NOMO-1 (cell line): ENCODE measurements around the gene DPYD.

Experiments
- DNase-seq, 2 experiments: peaks; one replicate each; lab custom pipeline; 2025; ENCODE audit not compliant: unreplicated experiment in 2 of 2; lab: John Stamatoyannopoulos, UW

Gene DPYD

DNA sequence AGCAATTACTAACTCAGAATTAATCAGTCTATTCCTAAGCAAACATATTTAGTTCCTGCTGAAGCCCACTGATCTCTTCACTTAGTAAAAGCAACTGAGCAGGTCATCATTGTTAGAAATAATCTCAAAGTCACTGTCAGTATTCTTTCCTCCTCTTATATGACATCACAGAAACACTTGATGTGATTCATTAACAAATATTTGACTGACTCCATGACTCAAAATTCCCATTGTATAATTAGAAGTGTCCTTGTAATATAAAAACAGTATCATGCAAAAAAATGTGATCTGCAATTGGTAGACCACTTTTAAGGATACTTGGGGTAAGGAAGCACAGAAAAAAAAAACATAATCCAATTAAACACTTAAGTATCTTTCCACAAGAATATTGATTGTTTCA, 194.4 kb downstream of the DPYD start:
- DNase-seq, result no peak

DNA sequence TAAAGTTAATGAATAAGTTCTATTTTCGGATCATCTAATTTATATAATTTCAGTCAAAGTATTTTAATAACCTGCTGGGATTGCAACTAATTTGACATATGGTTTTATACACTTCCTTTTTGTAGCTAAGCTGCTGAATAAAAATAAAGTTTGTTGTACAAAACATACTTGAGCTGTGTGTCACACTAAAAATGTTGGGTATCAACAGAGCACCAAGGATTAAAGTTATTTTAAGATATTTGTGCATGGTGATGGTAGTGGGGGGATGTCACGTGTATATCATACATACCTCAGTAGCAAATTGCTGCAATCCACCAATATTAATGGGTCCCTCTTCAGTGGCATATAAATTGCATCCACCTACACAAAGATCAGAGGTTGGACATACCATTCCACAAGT, 199.6 kb downstream of the DPYD start:
- no peak for DNase-seq

DNA sequence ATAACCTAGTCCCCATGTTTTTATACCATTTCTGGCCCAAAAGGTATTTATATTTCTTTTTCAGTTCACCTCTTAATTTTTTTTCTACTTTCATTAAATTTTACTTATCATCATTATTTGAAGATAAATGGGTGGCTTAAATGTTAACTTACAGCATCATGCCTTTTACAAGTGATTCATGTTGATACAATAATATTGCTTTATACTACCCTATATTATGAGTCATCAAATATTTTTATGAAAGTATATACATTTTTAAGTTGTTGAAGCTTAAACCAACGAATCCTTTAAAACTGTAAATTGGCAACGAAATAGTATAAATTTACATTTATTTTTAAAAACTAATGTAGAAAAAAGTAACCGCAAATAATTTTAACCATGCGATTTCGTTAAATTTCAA, 207.9 kb downstream of the DPYD start:
- DNase-seq, result no peak

DNA sequence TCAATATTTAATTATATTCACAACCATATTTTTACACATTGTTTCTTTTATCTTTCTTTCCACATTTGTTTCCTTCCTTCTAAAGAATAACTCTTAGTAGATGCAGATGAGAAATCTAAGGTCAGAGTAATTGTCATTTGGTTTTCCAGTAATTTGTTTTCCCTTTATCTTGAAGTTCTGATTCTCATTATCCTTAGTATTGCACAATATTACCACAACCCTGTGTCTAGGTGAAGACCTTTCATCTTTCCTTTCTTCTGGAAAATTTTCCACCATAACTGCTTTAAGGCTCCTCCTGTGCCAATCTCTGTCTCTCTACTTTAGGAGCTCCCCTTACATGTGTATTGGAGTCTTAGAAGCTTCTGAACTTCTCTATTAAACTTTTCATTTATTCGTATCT, 209.0 kb downstream of the DPYD start:
- no peak for DNase-seq

DNA sequence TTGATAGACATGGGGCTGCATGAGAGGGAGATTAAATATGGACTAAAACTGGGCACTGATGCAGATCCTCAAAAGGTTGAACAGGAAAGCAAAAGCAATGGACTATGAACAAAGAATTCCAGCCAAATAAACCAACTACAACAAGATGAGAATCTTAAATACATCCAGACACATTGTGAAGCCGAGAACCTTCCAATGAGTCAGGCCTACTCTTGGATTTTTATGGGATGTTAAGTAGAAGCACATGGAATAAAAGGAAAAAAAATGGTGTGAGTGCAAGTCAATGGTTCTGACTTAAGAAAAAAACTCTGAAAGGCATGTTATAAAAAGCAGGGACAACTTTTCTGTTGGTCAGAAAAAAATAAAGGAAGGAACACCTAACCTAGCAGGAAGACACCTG, 227.2 kb downstream of the DPYD start:
- no peak for DNase-seq

DNA sequence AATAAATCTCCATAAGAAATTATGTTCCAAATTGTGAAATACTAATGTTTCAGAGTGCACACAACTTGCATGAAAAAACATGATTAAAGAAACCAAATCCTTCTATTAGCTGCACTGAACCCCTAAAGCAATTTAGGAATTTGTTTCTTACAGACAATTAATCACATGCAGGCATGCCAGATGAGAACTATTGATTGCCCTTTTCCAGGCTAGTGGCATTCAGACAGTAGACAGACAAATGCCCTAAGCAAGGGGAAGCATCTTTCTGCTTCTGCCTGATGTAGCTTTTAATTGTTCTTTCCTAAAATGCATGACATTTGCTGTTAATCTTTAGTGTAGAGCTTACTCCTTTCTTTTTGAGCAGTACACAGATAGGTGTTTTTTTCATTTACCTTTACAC, 229.5 kb downstream of the DPYD start:
- no peak for DNase-seq

DNA sequence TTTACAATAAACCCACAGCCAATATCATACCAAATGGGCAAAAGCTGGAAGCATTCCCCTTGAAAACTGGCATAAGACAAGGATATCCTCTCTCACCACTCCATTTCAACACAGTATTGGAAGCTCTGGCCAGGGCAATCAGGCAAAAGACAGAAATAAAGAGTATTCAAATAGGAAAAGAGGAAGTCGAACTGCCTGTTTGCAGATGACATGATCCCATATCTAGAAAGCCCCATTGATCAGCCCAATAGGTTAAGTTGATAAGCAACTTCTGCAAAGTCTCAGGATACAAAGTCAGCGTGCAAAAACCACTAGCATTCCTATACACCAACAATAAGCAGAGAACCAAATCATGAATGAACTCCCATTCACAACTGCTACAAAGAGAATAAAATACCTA, 235.5 kb downstream of the DPYD start:
- DNase-seq, result no peak

DNA sequence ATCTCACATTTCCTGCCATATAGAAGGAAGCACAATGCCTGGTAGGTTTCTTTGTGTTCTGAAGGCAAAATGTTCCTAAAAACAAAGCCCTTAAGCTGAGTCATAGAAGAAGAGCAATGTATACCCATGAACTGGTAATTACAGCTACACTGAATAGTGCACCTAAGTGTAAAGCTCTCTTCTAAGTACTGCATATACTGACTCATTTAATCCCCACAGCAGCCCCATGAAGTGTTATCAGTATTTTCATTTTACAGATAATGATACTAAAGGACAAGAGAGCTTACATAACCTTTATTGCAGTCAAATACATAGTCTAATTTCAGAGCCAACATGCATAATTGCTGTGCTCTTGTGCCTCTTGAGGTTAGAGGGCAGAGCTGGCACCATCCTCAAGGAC, 239.9 kb downstream of the DPYD start:
- DNase-seq, result no peak

DNA sequence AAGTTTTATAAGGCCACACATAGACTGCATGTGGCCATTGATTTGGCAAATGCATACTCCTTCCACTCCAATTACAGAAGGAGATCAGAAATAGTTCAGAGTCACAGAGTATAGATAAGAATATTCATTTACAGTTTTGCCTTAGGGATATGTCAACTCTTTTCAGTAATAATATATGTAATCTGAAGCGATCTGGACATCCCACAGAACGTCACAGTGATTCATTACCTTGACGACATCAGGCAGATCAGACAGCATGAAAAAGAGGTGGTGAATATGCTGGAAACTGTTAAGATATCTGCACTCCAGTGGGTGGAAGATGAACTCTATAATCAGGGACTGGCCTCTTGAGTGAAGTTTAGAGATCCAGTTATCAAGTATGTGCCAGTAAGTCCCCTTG, 240.4 kb downstream of the DPYD start:
- no peak for DNase-seq

DNA sequence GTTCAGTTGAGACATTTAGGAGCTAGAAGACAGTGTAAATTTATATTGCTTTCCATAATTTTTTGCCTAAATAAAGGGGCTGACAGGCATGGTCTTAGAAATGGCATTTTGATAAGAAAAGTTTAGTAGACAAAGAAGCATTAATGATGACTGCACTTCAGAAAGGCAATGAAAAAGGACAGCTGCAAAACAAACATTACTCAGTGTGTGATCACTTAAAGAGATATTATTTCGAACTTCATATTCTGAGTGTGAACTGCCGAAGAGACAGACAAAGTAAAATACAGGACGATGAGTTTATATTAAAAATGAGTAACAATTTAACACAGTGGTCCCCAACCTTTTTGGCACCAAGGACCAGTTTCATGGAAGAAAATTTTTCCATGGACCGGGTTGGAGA, 243.1 kb downstream of the DPYD start:
- no peak for DNase-seq

DNA sequence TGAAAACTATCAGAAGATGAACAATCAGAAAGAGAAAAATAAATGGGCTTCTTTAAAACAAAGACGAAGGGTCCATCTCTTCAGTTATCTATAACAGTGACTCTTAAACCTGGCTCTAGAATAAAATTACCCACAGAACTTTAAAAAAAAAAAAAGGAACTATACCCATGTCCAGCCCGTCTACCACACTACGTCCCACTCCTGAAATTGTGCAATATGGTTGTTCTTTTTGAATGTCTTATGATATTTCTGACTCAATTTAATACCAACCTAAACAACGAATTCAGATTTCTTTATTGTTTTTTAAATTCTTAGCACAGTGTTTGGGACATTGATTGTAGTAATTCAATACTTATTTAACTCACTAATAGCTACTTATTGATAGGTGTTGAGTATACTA, 246.3 kb downstream of the DPYD start:
- peak; percentile 58 to 60 for DNase-seq

DNA sequence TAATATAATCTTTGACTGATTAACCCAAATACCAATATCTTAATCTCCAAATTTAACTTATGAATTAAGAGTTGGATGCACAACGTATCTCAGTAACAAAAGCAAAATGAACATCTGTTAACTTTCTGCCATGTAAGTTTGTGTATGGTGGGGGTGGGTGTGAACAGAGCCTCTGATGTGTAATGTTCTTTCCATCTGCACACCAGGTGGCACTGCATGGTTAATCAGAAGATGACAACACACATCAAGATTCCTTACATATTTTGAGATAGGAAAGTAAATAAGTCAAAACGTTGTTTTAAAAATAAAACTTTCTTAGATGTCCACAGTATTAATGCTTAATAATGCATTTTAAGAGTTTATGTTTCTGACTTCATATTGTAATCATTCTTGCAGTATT, 251.9 kb downstream of the DPYD start:
- DNase-seq, result no peak

DNA sequence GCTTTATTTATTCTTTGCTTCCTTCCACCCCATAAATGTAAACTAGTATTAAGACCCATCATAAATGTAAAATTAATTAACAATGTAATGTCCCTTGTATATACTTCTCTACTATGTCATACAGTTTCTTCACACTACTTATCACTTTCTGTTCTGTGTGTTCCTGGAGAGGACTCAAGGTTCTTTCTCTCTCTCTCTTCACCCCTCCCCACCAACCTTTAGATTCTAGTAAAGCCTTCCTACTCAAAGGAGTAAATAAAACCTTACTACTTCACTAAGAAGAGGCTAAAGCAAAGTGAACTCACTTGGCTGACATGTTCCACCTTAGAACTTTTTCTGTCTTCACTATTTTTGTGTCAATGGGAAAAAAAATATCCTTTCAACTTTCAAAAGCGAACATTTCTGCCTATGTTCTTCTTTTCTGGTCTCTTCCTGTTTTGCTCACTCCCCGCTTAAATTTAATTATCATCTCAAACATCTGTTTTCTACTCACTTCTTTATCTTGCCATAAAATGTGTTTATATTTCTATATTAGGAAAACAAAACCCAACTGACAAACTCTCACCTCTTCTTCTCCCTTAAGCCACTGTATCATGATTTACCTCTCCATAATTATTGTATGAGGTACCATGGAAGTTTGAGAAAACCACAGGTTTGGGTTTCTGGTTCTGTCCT, 260.3 kb downstream of the DPYD start:
- DNase-seq, result peak in 1 of 2 experiments; percentile 13

DNA sequence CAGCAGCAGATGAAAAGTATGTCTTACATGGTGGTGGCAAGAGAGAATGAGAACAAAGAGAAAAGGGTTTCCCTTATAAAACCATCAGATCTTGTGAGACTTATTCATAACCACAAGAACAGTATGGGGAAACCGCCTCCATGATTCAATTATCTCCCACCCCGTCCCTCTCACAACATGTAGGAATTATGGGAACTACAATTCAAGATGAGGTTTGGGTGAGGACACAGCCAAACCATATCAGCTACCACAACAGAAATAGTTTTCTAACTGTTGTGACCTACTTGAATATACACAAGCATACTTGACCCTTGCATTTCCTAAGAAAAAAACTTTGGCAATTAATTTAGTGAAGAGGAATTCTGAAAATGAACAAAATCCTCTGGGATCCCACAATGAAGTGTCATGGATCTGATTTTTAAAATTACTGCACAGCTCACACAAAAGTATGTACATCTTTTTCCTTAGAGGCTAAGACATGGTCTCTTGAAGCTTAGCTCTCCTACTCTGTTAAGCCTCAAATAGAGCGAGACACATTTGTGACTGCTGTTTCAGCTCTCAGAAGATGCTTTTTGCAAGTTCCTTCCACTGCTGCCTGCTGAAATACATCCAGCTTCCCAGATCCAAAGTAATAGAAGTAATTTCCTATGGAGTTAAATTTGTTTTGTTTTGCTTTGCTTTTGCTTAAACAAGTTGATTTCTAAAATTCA, 265.8 kb downstream of the DPYD start:
- DNase-seq, result no peak

DNA sequence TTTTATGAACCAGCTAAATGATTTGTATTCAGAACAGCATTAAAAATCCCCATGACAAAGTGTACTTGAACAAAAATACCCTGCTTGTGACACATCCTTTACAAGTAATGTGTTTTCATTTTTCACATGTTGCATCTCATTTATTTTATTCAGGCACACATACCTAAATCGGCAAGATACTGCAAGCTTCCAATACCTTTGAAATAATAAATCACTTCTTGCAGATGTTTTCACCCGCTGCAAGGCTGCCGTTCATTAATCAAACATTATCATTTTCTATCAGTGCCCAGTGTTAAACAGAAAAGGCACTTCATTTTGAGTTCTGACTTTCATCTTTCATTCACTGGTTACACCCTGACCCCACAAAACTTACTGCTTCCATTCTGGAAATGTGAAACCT, 269.6 kb downstream of the DPYD start:
- no peak for DNase-seq

DNA sequence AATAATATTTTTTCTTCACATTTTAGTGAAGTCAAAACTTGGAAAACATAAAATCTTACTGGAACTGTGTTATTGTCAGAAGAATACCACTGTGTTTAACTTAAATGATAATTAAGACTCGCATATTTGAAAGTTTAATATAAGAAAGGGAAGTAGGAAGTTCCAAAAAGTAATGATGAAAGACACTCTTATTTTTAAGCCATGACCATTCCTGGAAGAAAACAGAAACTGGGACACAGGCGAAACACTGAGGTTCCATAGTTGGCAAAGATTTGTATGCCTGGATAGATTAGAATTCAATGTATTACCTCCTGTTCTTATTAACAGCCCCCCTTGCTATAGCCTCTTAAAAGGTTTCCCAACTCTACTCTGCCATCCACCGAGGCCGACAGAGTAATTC, 271.2 kb downstream of the DPYD start:
- DNase-seq, result no peak

DNA sequence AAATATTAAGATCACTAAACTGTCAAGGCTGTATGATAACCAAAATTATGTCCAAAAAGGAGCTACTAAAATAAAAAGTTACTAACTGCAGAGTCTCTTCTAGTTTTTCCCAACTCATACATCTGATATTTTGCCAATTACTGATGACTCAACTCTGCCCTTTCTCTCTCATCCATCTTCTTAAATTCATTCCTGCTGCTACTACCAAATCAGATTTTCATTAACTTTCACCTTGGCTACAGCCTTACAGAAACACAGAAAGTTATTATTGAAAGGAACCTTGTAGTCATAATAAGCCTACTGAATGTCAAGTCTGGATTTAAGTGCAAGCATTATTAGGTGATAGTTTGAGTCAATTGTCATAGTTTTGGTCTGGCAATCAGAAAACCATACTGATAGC, 273.1 kb downstream of the DPYD start:
- no peak for DNase-seq

DNA sequence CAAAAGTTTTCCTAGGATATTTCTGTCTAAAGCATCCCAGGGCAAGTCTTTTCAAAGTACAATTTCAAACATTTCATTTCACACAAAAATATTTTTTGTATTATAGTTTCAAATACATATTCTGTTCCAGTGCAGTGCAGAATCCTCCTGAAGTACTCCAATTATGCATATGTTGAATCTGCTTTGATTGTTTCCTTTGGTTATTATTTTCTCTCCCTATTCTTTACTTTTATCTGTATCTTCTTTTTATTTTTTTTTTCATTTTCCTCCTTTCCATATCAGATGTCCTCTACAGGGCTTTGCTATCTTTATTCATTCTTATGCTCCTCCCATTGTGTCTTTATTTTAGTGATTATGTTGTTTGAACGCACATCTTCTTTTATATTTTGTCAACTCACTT, 274.8 kb downstream of the DPYD start:
- DNase-seq, result no peak

DNA sequence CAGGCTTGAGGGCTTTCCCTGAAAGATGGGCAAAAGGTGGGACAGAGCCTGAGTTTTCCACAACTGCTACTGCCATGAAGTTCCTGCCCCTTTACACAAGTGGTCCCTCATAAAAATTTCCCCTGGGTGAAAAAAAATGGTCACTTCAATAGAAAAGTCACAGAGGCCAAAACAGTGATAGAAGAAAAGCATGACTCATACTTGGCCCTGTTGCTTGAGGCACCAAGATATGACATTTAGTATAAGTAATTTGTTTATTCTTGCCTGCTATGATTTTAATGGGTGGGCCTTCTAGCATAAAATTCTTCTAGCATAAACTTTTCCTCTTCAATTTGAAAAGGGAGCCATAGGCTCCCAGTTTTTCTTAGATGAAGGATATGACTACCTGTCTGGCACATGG, 280.2 kb downstream of the DPYD start:
- no peak for DNase-seq

DNA sequence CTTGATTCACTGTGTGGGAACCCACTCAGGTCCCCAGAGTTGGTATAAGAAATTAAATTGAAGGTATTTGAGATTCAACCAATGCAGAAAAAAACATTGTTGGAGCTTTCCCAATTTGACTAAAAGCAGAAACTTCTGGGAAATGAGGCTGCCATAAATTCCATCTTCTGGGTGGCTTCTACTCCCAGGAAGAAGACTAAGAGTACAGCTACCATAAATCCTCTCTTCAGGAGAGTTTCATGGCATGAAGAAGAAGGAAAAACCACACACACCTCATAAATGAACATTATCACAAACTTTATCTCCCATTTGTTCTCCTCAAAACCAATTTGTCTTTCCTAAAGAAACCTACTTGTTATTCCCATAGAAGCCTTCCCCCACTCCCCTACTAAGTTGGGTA, 283.9 kb downstream of the DPYD start:
- DNase-seq, result no peak

DNA sequence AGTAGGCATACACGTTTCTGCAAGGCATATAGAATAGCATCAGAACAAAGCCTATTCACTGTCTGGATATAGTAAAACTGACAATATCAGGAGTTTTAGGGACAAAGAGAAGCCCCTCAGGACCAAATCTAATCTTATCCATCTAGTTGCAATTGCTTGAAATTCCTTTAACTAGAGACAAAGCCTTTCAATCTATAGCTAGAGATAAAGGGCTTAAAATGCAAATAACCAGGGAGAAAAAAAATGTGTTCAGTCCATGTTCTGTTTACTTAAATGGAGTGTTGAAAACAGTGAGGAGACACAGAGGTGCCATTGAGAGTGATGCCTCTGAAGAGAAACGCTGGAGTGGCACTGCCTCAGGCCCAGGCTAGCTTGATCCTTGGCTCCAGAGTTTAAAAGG, 286.1 kb downstream of the DPYD start:
- DNase-seq, result no peak

DNA sequence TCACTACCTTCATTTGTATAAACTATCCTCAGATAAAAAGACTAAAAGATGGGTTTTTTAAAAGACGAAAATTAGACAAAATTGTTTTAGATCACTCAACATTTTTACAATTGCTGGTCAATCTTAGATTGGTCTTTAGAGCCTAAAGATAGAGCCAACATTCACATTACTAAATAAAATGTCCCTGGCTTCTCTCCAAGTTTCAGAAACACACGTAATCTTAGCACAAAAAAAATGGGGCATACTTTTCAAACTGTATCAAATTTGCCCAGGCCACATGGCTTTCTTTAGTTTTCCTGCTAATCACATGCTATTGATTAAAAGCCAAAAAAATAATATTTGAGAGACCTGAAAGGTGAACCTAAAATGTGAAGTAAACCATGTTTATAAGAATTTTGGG, 288.1 kb downstream of the DPYD start:
- no peak for DNase-seq

DNA sequence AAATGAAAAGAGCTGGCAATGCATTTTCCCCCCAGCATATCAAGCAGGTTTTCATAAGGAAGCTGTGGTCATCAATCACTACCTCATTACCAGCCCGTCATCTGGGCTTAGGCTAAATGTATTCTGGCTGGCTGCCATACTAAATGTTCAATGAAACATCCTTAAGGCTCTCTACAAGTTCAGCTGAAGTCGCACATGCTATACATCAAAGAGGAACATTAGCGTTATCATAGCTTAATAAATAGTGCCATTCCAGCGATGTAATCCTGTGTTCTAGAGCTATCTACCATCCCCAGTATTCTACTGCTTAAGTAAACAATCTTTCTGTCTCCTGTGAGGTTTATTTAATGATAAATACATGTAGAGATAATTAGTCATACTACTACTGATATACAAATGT, 288.8 kb downstream of the DPYD start:
- no peak for DNase-seq
